Lung (tissue), 12 donors: Measurements from ENCODE around the gene USP21. TPM values are rescaled to one million over a fixed set of nuclear protein-coding genes. Genes with fewer than 3 reads are reported as not detected.

Source experiments
- ATAC-seq: fragments of 200-7000 bp; cut with Tn5 transposase; one replicate; pipeline ENCODE4 v1.9.1; 2020; ENCODE audit warnings: moderate number of reproducible peaks; ENCODE audit not compliant: insufficient read depth, low FRiP score
- DNase-seq, 3 donors: peaks; one replicate each; pipeline ENCODE4 v3.0.0-alpha.2; 2013 to 2017
- H3K27ac ChIP-seq, 2 donors: one replicate each; pipeline ENCODE4 v1.5.1; 2013; ENCODE audit warnings: mild to moderate bottlenecking in 2 of 2, moderate library complexity in 2 of 2, control low read depth in 1 of 2, inconsistent platforms in 1 of 2, low read depth in 1 of 2, low read length in 1 of 2
- H3K27me3 ChIP-seq, 3 donors: one replicate each; pipeline ENCODE4 v1.5.1; 2013; ENCODE audit warnings: low read length in 2 of 3; ENCODE audit not compliant: control insufficient read depth in 3 of 3, insufficient read depth in 3 of 3
- H3K36me3 ChIP-seq, 4 donors: one replicate each; pipeline ENCODE4 v1.5.1; 2013; ENCODE audit warnings: low read length in 4 of 4, mild to moderate bottlenecking in 1 of 4, moderate library complexity in 1 of 4; ENCODE audit not compliant: control insufficient read depth in 4 of 4, insufficient read depth in 4 of 4
- H3K4me1 ChIP-seq, 5 donors: one replicate each; pipeline ENCODE4 v1.5.1; 2013; ENCODE audit warnings: low read length in 5 of 5, mild to moderate bottlenecking in 2 of 5, moderate library complexity in 1 of 5; ENCODE audit not compliant: control insufficient read depth in 5 of 5, insufficient read depth in 5 of 5
- H3K4me3 ChIP-seq: one replicate; pipeline ENCODE4 v1.5.1; 2013; ENCODE audit warnings: mild to moderate bottlenecking, control low read depth, moderate library complexity
- H3K9ac ChIP-seq, 2 donors: one replicate each; pipeline ENCODE4 v1.5.1; 2013; ENCODE audit warnings: low read length in 2 of 2, control low read depth in 1 of 2; ENCODE audit not compliant: insufficient read depth in 1 of 2
- H3K9me3 ChIP-seq, 4 donors: one replicate each; pipeline ENCODE4 v1.5.1; 2013; ENCODE audit warnings: low read length in 3 of 4, mild to moderate bottlenecking in 1 of 4, moderate library complexity in 1 of 4; ENCODE audit not compliant: control insufficient read depth in 4 of 4, insufficient read depth in 3 of 4
- CTCF ChIP-seq: IDR thresholded peaks from 2 replicates; pipeline ENCODE4 v1.5.1; 2012; ENCODE audit warnings: mild to moderate bottlenecking; ENCODE audit errors: control extremely low read depth, extremely low read depth
- WGBS, 2 donors: extraction: QIAGEN DNeasy Blood & Tissue Kit; methylation state at CpG; one replicate each; pipeline ENCODE4 v1.1.7; 2013; 5-methylcytosine and 5-hydroxymethylcytosine counted together
- polyA plus RNA-seq, 2 donors: library from polyadenylated mRNA; stranded (reverse); fragments of 200-250 nt; gene quantifications; one replicate each; pipeline ENCODE4 v1.2.1, GENCODE V29; 2013
- total RNA-seq, 2 donors: library from RNA; depleted of rRNA in 1 of 2; stranded (reverse); fragments of >200 nt in 1 of 2; gene quantifications; one replicate each; pipeline ENCODE4 v1.2.1, GENCODE V29; 2014 to 2021
- donor health status: control.
- donor health status: control.
- donor health status: Bipolar disorder and iron deficiency.
- donor health status: healthy.
- donor health status: DM: yes; HTN: yes; CAD: no.

The USP21 gene
- total and polyA plus RNA-seq, 4 donors, result 18.2 to 28.6 (median 21.2) TPM

GRCh38 chr1:161189036-161189435 is 29.7 kb downstream of the USP21 start:
- no peaks in the 10 kb centered on the region for H3K9me3 ChIP-seq
- ATAC-seq (no peak), DNase-seq (no peak)
- TF ChIP-seq CTCF, result no peak
- WGBS, 2 donors, result 96 to 98% methylated on average over 5 of the region's 5 CpGs
- H3K27ac ChIP-seq, result no peak overlapping the region
- H3K9ac ChIP-seq, result no peak overlapping the region
- no peaks in the 10 kb centered on the region for H3K27me3 ChIP-seq
- H3K4me3 ChIP-seq, result no peak overlapping the region
- H3K4me1 ChIP-seq, result peaks cover 3 to 7% (median 5%) of the 10 kb centered on the region in 5 donors
- peaks cover 0 to 4% (median 0%) of the 10 kb centered on the region in 4 donors for H3K36me3 ChIP-seq

DNA sequence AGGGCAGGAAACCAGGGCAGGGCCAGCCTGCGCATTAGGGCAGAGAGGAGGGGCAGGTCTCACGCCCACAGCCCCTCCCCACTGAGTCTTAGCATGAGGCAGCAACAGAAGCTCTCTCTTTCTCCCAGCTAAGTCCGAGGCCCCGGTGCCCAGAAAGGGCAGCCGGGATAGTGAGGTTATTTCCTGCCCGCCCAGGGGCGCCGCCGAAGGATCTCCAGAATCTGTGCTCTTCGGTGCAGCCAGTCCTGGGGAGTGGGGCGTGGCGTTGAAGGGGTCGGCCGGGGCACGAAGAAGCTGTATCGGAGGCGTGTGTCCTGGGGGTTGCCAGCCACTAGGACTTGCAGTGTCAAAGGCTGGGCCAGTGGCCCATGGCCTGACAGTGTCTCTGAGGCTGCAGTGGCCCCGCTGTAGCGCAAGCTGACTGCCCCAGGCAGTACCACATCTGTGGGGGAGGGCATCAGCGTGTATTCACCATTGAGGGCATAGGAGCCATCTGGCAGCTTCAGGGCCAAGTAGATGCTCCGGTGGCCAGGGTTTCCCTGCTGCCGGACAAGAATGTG is 31.7 kb downstream of the USP21 start:
- ATAC-seq (no peak), DNase-seq (no peak)
- Histone ChIP-seq H3K4me3 (no peak overlapping the region), H3K9ac (no peak overlapping the region), H3K27ac (no peak overlapping the region), H3K4me1 (peaks cover 0 to 7% (median 0%) of the 10 kb centered on the region in 5 donors), H3K27me3 (no peaks in the 10 kb centered on the region), H3K36me3 (peaks cover 0 to 5% (median 0%) of the 10 kb centered on the region in 4 donors), H3K9me3 (no peaks in the 10 kb centered on the region)
- no peak for TF ChIP-seq CTCF
- WGBS, 2 donors, result 71 to 82% methylated on average over 22 of the region's 22 CpGs

DNA sequence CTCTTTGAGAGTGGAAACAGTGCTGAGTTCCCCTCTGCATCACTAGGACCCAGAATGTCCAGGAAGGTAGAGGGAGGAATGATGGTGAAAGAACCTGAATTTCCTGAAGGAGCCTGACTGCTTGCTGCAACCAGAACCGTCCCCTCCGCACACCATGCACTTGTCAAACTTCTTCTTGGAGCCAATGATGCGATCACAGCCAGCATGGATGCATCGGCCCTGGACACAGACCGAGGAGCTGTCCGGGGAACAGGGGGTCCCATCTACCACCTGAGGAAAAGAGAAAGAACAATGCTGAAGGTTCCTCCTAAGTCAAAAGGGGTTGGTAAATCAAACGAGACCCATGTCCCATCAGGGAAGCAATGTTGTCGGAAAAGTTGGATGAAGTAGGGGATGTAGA is 32.7 kb downstream of the USP21 start:
- Histone ChIP-seq H3K27ac (no peak overlapping the region), H3K27me3 (no peaks in the 10 kb centered on the region), H3K36me3 (peaks cover 0 to 5% (median 0%) of the 10 kb centered on the region in 4 donors), H3K4me1 (peaks cover 0 to 9% (median 5%) of the 10 kb centered on the region in 5 donors), H3K9ac (no peak overlapping the region), H3K9me3 (no peaks in the 10 kb centered on the region), H3K4me3 (no peak overlapping the region)
- ATAC-seq (no peak), DNase-seq (no peak)
- 66% methylated on average over 8 of the region's 8 CpGs for WGBS, 2 donors
- no peak for TF ChIP-seq CTCF
